OCI-M2 (cell line): ENCODE results near the gene LMAN1.

Experiments
- DNase-seq: peaks from one replicate; lab custom pipeline; 2025; ENCODE audit not compliant: unreplicated experiment; lab: John Stamatoyannopoulos, UW

LMAN1 gene

GRCh38 chr18:59306640-59307039, 52.4 kb downstream of the LMAN1 start:
- no peak for DNase-seq

DNA sequence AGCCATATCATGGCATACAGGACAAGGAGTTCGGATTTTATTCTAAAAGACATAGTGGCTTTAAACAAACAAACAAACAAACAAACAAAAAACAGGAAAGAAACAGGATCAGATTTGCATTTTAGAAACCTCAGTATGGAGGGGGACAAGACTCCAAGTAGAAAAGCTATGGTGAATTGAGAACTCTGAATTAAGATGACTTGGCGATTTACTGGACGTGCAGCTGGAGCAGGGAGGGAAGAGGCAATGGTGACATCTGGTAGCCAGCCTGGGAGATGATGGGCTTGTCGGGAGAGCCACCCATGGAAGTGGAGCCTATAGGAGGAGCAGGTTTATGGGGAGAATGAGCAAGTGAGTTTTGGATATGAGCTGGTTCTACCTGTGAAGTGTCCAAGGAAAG, 53.8 kb downstream of the LMAN1 start:
- DNase-seq: no peak

- no peak for DNase-seq
These were observed 55.3 kb downstream of the LMAN1 start for GRCh38 chr18:59303656-59304195.

DNA sequence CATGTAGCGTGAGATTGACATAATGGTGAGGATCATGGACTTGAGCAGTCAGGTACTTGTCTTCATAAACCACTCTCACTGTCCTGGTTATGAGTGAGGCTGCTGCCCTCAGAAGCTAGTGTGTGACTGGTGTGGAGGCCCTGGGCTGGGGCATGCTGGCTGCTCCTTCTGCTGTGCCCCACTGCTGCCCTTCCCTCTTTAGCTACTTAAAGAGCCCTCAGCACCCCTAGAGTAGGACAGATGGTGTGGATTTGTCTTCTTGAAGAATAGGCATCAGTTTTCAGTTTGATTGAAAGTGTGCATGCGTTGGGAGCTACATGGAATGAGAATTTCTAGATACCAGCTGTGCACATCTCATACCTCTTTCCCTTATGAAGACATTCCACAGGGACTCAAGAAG, 56.1 kb downstream of the LMAN1 start:
- DNase-seq: no peak

- no peak for DNase-seq
These were observed 57.1 kb downstream of the LMAN1 start for GRCh38 chr18:59301929-59302328.

DNA sequence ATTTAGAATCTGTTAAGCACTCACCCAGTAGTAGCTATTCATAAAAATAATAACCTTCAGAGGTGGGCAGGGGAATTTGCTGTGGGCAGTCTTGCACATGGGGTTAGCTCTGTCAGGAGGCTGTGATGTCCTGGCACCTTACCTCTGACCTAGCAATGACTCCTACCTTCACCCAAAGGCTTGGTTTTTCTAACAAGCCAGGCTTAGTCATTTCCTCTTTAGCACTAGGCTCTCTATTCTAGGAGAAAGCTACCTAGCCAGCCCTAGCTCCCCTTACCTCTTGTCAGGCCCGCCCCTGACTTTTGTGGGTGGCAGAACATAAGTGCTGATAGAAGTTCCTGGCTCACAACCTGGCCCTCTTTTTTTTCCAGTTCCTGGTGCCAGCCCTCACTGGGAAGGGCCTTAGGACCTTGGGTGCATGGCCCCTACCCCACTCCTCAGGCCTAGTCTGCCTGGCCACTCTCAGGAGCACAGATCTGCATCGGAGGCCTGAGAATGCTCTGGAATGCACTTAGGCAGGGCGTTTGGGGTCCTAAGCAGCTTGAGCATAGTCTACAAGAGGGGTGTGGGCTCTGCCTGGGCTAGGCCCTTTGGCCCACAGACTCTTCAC, 58.3 kb downstream of the LMAN1 start:
- no peak for DNase-seq

- DNase-seq: no peak
These were observed 60.2 kb downstream of the LMAN1 start for GRCh38 chr18:59298871-59299270.

DNA sequence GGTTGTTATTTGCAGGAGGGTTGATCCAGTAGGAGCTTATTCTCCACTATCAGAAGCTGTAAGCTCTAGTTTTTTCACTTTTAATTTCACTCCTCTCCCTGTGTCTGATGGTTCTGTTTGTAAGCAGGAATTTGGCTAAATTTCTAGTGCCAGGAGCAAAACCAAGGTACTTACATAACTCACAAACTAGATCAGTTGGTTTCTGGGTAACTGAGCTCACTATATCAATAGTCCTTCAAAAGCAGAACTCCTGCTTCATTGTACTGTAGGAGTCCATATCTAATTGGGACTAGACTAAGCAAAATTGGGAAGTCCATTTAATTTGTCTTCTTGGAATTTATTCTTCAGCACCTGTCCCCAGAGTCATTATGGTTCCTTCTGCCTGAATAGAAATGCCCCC, 65.7 kb downstream of the LMAN1 start:
- DNase-seq: no peak

GRCh38 chr18:59286341-59286740, 72.7 kb downstream of the LMAN1 start:
- DNase-seq: no peak

GRCh38 chr18:59282341-59282740, 76.7 kb downstream of the LMAN1 start:
- DNase-seq: no peak

DNA sequence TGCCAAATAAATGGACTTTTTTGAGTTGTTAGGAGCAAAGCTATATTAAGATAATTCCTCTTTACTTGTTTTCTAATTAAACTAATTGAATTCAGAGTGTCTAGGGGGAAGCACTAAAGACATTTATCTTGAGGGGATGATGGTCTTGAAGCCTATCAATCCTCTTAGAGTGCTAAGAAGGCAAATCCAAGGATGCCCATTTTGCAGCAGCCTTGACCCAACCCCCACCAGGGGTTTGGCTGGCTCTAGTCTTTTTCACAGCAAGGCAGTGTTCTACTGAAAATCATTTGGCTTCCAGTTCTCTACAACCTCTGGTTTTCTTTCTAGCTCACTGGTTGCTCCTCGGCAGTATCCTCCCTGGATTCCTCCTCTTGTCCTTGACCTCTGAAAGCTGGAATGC, 79.3 kb downstream of the LMAN1 start:
- DNase-seq: no peak

- DNase-seq: no peak
These were observed 79.9 kb downstream of the LMAN1 start for GRCh38 chr18:59279193-59279592.

DNA sequence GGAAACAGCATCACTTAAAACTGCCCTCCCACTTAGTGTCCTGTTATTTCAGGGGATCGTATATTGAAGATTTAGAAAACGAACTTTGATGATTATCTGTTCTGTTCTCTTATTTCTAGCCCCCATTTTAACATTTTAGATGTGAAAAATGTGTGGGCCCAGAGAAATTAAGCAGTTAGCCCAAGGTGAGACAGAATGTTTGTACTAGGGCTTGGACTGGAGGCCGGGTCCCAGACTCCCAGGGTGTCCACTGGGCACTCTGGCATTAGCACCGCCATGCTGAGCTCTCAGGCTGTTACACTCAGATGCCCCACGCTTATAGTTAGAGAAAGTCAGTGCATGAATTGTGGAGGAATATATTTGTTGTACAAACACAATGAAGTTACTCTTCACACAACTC, 80.3 kb downstream of the LMAN1 start:
- no peak for DNase-seq
